HG03442 (cell line): Measurements from ENCODE around the gene DLK1.

Experiments used
- ATAC-seq: cut with Tn5 transposase; IDR thresholded peaks from one replicate; pipeline ENCODE4 v1.9.1; 2021; ENCODE audit warnings: mild to moderate bottlenecking, moderate library complexity; ENCODE audit not compliant: unreplicated experiment

DLK1 gene

DNA sequence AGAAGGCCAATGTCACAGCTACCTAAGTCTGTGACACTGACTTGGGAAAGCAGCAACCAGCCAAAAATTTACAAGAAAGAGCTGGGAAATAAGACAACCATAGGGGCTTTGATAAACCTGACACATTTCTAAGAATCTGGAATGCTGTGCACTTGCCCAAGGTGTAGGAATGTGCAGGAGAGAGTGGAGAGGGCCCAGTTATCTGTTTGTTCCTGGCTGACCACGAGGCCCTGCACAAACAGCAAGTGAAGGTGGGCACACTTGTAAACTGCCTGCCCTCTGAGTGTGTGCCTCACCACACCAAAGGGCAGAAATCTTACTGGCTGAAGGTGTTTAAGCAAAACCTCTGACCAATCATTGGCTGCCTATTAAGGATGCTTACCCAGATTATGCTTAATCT, 27.3 kb downstream of the DLK1 start:
- no peak for ATAC-seq

DNA sequence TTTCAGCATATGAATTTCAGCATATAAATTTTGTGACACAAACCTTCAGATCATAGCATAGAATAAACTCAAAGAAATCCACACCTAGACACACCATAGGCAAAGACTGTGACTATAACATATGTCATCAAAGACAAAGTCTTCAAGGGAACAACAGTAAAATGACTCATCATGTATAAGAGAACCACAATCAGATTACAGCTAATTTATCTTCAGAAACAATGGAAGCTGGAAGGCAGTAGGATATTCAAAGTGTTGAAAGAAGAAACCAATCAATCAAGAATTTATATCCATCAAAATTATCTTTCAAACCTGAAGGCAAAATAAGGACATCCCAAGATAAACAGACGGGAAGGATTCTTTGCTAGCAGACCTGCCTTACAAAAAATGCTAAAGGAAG, 29.0 kb downstream of the DLK1 start:
- no peak for ATAC-seq

DNA sequence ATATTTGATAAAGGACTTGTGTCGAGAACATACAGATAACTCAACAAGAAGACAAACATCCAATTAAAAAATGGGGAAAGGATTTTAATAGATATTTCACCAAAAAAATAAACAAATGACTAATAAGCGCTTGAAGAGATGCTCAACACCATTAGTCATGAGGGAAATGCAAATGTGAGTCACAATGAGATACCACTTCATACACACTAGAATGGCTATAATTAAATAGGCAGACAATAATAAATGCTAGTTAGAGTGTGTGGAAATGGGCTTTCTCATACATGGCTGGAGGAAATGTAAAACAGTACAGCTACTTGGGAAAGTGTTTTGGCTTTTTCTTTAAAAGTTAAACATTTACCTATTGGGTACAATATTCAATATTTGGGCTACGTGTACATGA, 34.8 kb downstream of the DLK1 start:
- no peak for ATAC-seq

DNA sequence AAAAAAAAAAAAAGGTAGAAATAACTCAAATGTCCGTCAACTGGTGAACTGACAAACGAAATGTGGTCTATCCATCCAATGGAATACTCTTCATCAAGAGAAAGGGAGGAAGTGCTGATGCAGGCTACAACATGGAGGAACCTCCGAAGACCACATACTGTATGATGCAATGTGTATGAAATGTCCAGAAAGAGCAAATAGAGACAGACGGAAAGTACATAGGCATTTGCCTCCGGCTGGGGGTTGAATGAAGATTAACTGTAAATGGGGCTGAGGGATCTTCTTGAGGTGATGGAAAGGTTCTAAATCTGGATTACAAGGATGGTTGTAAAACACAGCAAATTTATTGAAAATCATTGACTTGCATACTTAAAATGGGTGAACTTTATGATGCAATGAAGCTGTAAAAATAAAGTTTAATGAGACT, 35.4 kb downstream of the DLK1 start:
- ATAC-seq: no peak

DNA sequence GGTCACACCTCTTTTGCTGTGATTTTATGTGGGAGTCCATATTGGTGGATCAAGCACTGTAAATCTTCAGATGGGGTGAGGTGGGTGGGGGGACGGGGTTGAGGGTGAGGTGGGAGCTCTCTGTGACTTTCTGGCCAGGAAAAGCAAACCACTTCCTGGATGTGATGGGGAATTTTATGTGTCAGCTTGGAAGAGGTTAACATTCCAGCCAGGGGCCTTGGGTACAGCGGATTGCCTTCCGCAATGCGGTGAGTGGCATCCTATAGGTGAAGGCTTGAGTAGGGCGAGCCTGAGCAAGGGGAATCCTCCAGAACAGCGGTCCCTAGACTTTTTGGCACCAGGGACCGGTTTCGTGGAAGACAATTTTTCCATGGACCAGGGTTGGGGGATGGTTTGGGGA, 36.2 kb downstream of the DLK1 start:
- no peak for ATAC-seq

DNA sequence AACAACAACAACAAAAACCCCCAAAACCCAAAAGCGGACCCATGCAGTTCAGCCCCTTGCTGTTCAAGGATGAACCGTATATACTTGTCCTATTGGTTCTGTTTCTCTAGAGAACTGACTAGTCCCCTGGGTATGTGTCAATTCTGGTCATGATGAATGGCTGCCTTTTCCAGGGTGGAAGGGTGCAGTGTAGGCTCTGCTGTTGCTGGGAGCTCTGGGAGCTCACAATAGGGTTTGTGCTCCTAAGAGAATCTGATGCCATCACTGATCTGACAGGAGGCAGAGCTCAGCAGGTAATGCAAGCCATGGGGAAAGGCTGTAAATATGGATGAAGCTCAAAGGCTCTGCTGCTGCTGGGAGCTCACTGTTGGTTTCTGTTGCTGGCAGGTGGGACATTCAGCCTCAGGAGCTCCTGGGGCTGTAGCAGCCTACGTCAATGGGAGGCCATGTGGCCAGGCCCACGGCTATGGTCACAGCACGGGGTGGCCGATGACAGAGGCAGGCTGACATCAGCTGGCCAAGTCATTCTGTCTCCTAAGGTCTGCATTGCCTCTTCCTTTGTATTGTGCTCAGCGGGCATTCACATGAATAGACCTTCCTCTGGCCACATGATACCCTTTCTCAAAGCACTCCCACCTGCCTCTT, 37.9 kb downstream of the DLK1 start:
- ATAC-seq: no peak

DNA sequence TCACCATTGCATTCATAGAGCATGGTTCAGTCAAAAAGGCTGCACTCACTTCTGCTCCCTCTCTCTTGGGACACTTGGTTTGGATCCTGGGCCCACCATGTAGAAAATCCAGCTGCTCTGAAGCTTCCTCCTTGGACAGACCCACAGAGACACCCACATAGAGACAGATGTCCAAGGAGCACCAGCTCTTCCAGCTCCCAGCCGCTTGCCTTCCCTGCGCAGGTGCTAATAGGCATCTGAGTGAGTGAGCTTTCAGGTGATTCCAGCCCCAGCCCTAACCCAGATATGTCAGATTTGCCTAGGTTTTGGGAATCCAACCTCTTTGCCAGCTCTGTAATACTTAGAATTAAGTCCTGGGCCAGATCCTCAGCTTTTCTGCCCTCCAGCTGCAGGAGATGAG, 38.6 kb downstream of the DLK1 start:
- no peak for ATAC-seq

DNA sequence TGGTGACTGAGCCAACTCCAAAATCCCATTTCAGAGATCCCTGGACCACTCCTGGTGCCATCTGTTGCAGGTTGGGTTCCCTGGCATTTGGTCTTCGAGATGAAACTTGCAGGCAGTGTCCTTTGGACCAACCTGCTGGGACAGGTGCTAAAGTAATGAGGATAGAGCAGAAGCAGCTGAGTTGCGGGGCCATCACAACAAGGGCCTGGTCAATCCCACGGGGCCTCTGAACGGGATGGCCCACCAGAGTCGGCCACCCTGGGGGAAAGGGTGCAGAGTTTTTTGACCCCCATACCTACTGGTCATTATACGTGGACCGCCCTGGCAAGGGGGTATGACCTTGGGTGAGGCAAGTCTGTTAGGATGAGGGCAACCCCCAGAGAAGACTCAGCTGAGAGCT, 39.3 kb downstream of the DLK1 start:
- ATAC-seq: no peak

DNA sequence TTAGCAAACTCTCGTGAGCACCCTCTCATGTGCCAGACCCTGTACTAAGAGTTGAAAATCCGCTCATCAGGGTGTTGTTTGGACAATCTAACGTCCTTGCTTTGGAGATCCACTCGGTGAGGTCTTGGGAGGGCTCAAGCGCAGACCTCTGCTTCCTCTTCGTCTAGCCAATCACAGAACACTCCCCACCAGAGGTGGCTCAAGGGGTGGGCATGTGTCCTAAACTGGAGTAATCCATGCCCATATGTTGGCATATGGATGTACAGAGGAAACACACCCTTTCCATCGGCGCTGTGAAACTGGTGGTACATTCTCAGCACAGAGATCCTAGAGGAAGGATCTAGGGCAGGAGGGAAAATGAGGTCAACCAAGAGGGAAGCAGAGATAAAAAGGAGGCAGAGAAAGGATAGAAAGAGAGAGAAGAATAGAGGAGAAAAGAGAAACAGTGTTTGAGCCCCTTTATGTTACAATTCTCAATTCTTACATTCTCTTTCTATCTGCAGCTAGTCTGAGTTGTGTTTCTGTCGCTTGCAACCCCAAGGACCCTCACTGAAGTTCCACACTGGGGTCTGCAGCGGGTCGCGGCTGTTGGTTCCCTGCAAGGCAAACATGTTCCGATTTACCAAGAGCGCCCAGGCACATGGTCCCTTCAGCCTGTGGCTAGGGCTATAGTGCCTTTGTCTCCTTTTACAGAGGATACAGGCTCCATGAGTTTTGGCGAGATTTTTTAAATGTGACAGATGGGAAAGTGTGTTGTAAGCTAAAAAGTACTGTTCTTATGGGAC, 40.5 kb downstream of the DLK1 start:
- ATAC-seq: no peak

DNA sequence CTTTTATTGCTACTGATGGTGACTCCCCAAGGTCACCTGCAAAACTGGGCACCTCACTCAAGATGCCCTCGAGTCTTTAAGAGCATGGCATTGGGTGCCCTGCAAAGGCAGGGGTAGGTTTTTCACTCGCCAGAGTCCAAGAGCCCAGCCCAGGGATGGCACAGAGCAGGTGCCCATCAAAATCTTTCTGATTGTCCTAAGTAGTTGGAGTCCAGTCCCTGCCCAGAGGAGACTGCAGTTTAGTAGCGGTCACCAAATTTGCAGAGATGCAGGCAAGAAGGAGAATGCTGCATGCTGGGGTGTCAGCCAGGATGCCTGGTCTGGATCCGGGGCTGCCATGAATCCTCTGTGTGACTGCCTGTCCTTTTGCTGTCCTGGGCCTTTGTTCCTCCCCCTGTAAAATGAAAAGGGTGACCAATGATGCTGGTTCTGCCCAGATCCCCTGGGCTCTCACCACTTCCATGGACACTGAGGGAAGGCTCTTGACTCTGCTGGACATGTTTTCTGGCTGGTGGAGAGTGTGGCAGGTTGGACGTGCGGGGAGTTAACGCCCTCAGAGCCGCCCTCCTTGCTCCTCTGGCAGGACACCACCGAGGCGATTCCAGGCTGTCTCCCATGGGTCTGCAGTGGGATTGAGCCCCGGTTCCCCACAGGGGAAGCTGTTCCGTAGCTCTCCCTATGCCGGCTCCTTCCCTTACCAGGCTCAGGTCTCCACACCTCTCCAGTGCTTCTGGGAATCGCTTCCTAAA, 41.3 kb downstream of the DLK1 start:
- ATAC-seq: no peak

DNA sequence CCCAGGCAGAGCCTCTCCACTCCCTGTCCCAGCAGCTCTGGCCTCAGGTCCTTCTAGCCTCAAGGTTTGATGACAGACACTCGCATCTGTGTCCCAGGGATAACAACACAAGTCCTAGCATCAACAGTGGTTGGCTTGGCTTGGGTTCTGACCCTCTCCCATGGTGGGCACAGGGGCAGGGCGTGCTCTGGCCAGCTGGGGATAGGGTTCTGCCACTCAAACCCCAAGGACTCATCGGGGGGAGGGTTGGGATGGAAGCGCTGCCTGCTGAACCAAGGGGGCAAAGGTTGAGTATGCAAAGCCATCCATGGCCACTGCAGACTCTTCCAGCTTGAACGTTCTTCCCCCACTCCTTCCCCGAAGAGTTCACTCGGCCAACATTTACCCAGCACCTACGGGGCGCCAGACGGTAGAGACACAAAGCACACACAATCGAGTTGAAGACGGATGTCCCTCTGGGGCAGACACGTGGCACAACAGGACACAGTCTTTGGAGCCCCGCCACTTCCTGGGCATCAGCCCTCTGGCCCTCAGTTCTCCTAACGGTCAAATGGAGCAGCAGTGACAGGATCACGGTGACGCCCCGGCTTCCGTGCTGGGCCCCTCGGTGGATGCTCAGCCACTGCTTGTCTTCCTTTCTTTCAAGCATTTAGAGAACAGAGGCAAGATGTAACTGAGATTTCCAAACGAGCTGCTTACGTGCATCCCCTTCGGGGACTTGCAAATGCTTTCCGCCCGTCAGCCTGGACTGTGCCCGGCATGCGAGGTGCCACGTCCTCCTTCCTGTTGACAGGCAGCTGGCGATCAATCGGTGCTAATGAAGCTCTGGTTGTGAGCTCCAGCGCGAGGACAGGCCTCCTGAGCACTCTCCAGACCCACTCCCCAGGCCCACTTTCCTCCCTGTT, 42.6 kb downstream of the DLK1 start:
- ATAC-seq: no peak

DNA sequence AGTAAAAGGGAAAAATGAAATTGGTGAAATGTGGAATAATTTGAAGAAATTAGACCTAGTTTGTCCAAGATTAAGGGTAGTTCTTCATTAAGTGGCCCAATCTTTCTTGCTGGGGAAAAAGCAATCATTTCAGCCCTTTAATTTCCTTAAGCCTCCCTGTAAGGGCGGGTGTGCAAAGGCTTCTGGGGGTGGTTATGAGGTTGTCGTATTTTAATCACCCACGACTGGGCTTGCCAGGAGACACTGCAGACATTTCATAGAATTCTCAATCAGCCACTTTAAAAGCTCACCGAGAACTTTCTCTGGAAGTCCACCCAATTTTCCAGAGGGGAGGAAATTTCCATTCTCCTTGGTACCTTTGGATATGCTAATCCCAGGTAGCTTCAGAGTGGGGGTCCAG, 43.4 kb downstream of the DLK1 start:
- no peak for ATAC-seq

DNA sequence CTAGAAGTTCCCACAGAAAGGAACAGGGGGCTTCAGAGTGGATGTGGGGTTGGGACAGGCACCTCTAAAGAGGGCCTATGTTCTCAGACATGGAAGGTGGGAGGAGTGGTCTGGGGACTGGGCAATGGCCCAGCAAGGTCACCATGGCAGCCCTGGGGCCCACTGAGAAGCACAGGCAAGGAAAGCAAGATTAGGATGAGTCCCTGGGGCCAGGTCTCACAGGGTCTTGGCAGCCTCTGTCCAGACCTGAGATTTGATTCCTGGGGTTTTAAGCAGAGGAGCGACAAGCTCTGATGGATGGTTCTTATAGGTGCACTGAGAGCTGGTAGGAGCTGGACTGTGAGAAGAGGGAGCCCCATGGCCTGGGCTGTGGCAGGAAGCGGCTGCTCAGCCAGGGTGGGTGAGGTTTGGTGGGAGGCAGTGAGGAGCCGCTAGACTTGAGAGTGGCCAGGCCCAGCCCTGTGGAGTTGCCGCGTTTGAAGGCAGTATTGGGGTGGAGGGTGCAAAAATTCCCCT, 44.0 kb downstream of the DLK1 start:
- ATAC-seq: no peak

DNA sequence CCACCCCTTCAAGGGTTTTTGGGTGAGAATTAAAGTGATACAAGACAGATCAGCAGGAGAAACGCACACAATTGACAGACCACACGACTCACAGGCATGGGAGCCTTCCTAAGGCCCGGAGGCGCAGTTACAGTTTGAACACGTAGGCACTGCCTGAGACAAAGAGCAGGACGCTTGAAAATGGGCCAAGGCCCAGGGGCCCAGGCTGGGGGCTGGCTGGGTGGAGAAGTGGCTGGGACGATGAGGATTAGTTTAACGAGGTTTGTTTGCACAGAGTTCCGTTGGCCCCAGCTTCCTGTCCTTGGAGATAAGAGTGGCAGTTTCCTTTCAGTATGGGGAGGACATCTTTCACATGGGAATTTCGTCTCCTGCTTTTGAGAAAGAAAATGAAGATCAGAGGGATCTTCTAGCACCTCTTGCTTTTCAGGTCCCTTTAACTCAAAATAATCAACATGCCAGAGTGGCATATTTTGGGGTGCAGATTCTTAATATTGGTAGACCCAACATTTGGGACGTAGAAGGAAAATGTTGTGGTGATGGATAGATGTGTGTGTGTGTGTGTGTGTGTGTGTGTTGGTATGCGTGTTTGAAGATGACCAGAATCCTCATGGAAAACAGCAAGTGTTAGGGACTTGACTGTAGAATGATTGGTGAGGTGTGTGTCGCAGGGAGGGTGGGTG, 44.6 kb downstream of the DLK1 start:
- ATAC-seq: no peak

DNA sequence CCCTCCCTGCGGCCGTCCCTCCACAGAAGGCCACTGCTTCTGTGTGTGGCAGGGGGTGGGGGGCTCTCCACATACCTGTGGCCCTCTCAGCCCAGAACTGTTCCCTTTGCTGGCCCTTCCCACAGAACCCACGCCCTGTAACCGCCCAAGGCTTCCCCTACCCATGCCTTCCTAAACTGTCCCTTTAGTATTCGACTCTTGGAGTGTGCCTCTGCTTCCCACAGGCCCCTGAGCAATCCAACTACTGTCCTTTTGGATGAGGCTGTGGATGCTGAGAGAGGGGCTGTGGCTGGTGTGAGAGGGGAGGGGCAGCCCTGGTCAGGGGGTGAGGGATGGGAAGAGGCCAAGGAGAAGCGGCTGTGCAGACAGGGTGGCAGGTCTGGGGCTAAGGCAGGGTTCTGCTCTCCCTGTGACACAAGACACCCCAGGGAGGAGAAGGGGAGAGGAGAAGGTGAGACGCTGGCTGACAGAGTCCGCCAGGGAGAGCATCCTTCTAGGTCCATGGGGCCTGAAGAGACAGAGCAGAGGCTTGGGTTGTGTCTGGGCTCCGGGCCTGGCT, 46.0 kb downstream of the DLK1 start:
- no peak for ATAC-seq

DNA sequence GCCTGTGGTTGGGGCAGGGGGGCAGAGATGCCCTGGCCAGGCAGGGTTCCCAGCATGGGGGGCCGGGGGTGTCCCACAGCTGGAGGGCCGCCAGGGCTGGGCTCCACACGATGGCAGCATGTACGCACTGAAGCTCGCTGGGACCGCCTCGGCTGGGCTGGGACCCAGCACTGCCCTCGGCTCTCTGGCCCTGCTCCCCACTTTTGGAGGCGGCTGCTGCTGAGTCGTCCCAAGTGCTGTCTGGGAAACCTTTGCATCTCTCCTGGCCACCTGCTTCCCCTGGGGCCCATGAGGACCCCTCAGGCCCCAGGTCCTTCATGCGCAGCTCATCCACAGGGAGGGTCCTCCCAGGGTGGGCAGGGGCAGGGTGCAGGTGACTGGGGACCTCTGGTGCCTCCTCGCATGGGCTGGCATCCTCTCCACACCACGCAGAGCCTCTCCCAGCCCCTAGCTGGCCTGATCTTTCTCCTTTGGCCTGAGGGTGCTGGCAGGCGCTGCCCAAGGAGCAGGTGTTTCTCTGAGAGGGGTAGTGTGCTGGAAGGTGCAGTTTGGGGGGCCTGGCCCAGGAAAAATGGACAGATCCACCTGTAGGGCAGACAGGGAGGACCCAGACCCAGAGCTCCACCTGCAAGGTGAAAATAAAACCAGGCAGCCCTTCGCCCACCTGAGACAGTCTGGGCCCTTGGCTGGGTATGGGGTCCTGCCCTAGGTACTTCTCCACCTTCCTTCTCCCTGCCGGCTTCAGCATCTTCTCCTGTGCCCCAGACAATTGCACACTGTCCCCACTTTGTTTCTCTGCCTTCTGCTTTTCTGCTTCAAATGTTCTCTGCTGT, 46.9 kb downstream of the DLK1 start:
- no peak for ATAC-seq

DNA sequence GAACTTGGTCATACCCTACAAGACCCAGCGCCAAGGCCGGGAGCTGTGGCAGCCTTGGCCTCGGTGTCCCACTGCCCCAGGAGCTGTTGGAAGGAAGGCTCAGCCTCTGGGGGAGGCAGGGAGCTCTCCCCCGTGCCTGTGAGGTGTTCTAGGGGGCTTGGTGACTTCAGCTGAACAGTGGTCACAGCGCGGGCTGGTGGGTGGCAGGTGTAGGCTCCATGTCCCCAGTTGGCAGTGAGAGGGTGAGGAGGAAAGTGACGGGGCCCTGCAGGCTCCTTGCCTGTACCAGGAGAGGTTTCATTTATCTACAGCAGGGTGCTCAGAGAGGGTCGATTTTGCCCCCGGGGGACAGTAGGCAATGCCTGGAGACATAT, 47.5 kb downstream of the DLK1 start:
- ATAC-seq: no peak

DNA sequence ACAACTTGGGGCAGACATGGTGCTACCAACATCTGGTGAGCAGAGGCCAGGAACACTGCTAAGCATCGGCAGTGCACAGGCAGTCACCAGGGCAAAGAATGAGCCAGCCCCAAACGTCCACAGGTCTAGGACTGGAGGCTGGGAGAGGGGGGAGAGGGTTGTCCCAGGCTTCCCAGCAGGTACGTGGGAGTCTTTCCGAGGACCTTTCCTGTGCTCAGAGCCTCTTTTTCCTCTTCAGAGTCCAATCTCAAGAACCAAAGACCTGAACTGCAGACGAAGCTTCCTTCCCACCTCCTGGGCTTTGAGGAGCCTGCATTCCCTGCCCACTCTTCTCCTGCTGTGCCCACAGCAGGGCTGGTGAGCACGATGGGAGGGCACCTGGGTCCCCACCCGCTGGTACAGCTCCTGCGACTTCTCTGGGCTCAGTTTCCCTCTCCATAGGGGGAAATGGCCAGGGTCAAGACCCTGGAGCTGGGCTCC, 48.7 kb downstream of the DLK1 start:
- no peak for ATAC-seq
